NT2/D1 (cell line): ENCODE data around the gene TYMS.
"Not testable (repeated sequence)": the region's sequence is repeated elsewhere in the genome, so short reads cannot be mapped to it uniquely, and the experiment has no call there.

ENCODE experiments used
- DNase-seq: peaks from one replicate; pipeline ENCODE4 v3.0.0-alpha.2; 2011; ENCODE audit warnings: low read depth, low spot score
- H3K27me3 ChIP-seq: 2 replicates; pipeline ENCODE4 v1.6.0; 2011; ENCODE audit warnings: mild to moderate bottlenecking; ENCODE audit not compliant: insufficient read length, insufficient read depth
- H3K36me3 ChIP-seq: 2 replicates; pipeline ENCODE4 v1.6.1; 2011; ENCODE audit warnings: mild to moderate bottlenecking, low read length, mixed read lengths; ENCODE audit not compliant: insufficient read depth, insufficient read length
- H3K4me1 ChIP-seq: 2 replicates; pipeline ENCODE4 v1.5.1; 2011; ENCODE audit not compliant: insufficient read depth, insufficient read length
- H3K4me3 ChIP-seq: 2 replicates; pipeline ENCODE4 v1.5.1; 2011; ENCODE audit warnings: low read depth; ENCODE audit not compliant: insufficient read length
- H3K9ac ChIP-seq: 2 replicates; pipeline ENCODE4 v1.6.0; 2011; ENCODE audit warnings: low read depth; ENCODE audit not compliant: insufficient read length
- H3K9me3 ChIP-seq: 2 replicates; pipeline ENCODE4 v1.5.1; 2011; ENCODE audit warnings: mild to moderate bottlenecking, low read length; ENCODE audit not compliant: insufficient read depth
- SUZ12 ChIP-seq: IDR thresholded peaks from 2 replicates; pipeline ENCODE4 v1.6.1; 2011; ENCODE audit not compliant: insufficient read length, insufficient read depth; ENCODE audit errors: extremely low read depth
- YY1 ChIP-seq: IDR thresholded peaks from 2 replicates; pipeline ENCODE4 v1.6.1; 2011; ENCODE audit not compliant: insufficient read length, insufficient read depth
- ZNF274 ChIP-seq: IDR thresholded peaks from 2 replicates; pipeline ENCODE4 v1.6.1; 2011; ENCODE audit warnings: mild to moderate bottlenecking, low read depth, low read length

The TYMS gene

GRCh38 chr18:678482-679182 is 21.2 kb downstream of the TYMS start:
- DNase-seq: no peak
- TF ChIP-seq ZNF274 (no peak), SUZ12 (no peak), YY1 (no peak)
- H3K4me3 ChIP-seq: no peak overlapping the region
- H3K27me3 ChIP-seq: no peaks in the 10 kb centered on the region
- H3K9ac ChIP-seq: no peak overlapping the region
- peaks cover 75% of the 10 kb centered on the region for H3K36me3 ChIP-seq
- no peaks in the 10 kb centered on the region for H3K4me1 ChIP-seq
- H3K9me3 ChIP-seq: no peaks in the 10 kb centered on the region

GRCh38 chr18:679516-679915 is 22.1 kb downstream of the TYMS start:
- H3K27me3 ChIP-seq: no peaks in the 10 kb centered on the region
- no peak for DNase-seq
- TF ChIP-seq YY1 (no peak), SUZ12 (no peak)
- H3K4me1 ChIP-seq: no peaks in the 10 kb centered on the region
- H3K9ac ChIP-seq: no peak overlapping the region
- peaks cover 72% of the 10 kb centered on the region for H3K36me3 ChIP-seq
- H3K4me3 ChIP-seq: no peak overlapping the region
- H3K9me3 ChIP-seq: no peaks in the 10 kb centered on the region

DNA sequence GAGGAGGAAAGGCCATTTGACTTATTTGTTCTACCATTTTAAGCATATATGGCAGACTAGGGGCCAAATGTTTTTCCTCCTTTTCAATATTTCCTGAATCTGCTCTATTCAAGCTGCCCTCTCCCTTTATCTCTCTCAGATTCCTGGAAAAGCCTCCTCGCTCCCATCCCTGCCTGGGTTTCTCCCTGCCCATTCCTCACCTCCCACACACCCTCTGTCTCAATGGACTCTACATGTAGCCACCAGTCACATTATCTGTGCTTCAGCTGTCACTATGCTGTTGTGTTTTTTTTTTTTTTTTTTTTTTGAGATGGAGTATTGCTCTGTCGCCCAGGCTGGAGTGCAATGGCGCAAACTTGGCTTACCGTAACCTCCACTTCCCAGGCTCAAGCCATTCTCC is 22.9 kb downstream of the TYMS start:
- Histone ChIP-seq H3K4me3 (no peak overlapping the region), H3K36me3 (peaks cover 73% of the 10 kb centered on the region), H3K4me1 (no peaks in the 10 kb centered on the region), H3K9ac (no peak overlapping the region), H3K9me3 (no peaks in the 10 kb centered on the region), H3K27me3 (no peaks in the 10 kb centered on the region)
- DNase-seq: no peak
- TF ChIP-seq ZNF274: no peak

DNA sequence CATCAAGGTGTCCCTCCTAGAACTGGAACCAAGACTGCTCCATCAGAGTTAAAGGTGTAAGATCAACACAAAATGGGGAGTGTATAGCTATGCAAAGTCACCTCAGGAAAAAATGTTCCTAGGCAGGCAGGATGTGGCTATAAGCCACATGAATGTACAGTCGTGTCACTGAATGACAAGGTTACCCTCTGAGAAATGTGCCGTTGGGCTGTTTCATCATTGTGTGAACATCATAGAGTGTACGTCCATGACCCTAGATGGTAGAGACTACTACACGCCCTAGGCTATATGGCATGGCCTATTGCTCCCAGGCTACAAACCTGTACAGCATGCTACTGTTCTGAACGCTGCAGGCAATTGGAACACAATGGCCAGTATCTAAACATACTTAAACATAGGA is 24.5 kb downstream of the TYMS start:
- no peak for DNase-seq
- Histone ChIP-seq H3K9me3 (no peaks in the 10 kb centered on the region), H3K9ac (no peak overlapping the region), H3K4me1 (peaks cover 3% of the 10 kb centered on the region), H3K27me3 (no peaks in the 10 kb centered on the region), H3K4me3 (no peak overlapping the region), H3K36me3 (peaks cover 70% of the 10 kb centered on the region)
- TF ChIP-seq ZNF274: no peak
- no peak for TF ChIP-seq YY1
- no peak for TF ChIP-seq SUZ12

DNA sequence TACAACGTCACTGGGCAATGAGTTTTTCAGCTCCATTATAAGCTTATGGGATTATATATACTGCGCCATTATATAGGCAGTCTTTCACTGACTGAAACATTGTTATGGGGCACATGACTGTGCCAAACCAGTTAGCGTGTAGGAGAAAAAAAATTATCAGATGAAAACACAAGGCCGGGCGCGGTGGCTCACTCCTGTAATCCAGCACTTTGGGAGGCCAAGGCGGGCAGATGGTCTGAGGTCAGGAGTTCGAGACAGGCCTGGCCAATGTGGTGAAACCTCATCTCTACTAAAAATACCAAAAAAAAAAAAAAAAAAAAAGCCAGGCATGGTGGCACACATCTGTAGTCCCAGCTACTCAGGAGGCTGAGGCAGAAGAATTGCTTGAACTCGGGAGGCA is 25.0 kb downstream of the TYMS start:
- peaks cover 74% of the 10 kb centered on the region for H3K36me3 ChIP-seq
- H3K9me3 ChIP-seq, H3K9ac ChIP-seq, H3K4me1 ChIP-seq, H3K4me3 ChIP-seq, DNase-seq, H3K27me3 ChIP-seq: not testable (repeated sequence)

- H3K4me3 ChIP-seq: no peak overlapping the region
- no peaks in the 10 kb centered on the region for H3K27me3 ChIP-seq
- no peak for DNase-seq
- H3K9me3 ChIP-seq: no peaks in the 10 kb centered on the region
- peaks cover 73% of the 10 kb centered on the region for H3K36me3 ChIP-seq
- TF ChIP-seq YY1: no peak
- TF ChIP-seq SUZ12: no peak
- no peak for TF ChIP-seq ZNF274
- H3K4me1 ChIP-seq: peaks cover 7% of the 10 kb centered on the region
- H3K9ac ChIP-seq: no peak overlapping the region
These were observed 25.4 kb downstream of the TYMS start for GRCh38 chr18:682833-683232.

GRCh38 chr18:683531-683930 is 26.1 kb downstream of the TYMS start:
- DNase-seq: no peak
- Histone ChIP-seq H3K36me3 (peaks cover 68% of the 10 kb centered on the region), H3K27me3 (no peaks in the 10 kb centered on the region), H3K9me3 (no peaks in the 10 kb centered on the region), H3K4me1 (peaks cover 7% of the 10 kb centered on the region), H3K4me3 (no peak overlapping the region), H3K9ac (no peak overlapping the region)
- TF ChIP-seq ZNF274: no peak
- TF ChIP-seq YY1: no peak
- no peak for TF ChIP-seq SUZ12

DNA sequence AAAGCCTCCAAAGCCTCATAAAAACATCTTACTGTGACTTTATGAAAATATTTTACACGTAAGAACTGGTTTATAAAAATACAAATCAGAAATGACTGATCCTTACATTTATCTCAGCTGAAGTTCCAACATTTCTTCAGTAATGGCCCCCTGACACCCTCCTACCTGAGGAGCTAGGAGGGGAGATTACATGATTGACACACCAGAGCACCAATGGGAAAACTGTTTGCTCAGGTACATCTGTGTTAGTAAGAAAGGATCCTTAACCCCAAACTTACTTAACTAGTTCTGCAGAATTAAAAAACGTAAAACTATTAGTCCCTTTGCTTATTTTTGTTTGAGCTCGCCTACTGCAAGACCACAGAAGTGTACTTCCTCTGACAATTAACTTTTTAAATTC is 28.0 kb downstream of the TYMS start:
- TF ChIP-seq YY1: no peak
- no peak for TF ChIP-seq SUZ12
- TF ChIP-seq ZNF274: no peak
- peaks cover 7% of the 10 kb centered on the region for H3K4me1 ChIP-seq
- H3K9ac ChIP-seq: no peak overlapping the region
- H3K36me3 ChIP-seq: peaks cover 70% of the 10 kb centered on the region
- no peaks in the 10 kb centered on the region for H3K27me3 ChIP-seq
- H3K4me3 ChIP-seq: no peak overlapping the region
- H3K9me3 ChIP-seq: no peaks in the 10 kb centered on the region
- no peak for DNase-seq
